ENCODE measurements around the gene RTN4.

- TF ChIP-seq POLR2A (IDR thresholded peaks at IDR 0.05) (peak; percentile 93 to 99), CTCF (IDR thresholded peaks at IDR 0.05) (peak in 1 of 3 experiments; percentile 6)
Observed at GRCh38 chr2:55050100-55050994, at the start of gene RTN4.
